HepG2 (cell line): ENCODE results near the gene PTH2. TPM values are rescaled to one million over a fixed set of nuclear protein-coding genes. Genes with fewer than 3 reads are reported as not detected.
A peak's percentile ranks its signal among the peaks of the same experiment; 100 is the strongest.

Experiments used
- ARHGAP35 ChIP-seq: sonication (generic); formaldehyde crosslinking; IDR thresholded peaks from 2 replicates; pipeline ENCODE4 v1.9.0; 2022; ENCODE audit warnings: mild to moderate bottlenecking, inconsistent platforms, moderate library complexity, missing genetic modification reagents, borderline replicate concordance
- CENPT ChIP-seq: sonication (generic); formaldehyde crosslinking; IDR thresholded peaks from 2 replicates; pipeline ENCODE4 v1.8.0; 2022; ENCODE audit warnings: low read depth, mild to moderate bottlenecking, moderate library complexity, missing genetic modification reagents
- CREB3 ChIP-seq: sonication (generic); formaldehyde crosslinking; IDR thresholded peaks from 2 replicates; pipeline ENCODE4 v1.5.0; 2020; ENCODE audit warnings: missing genetic modification reagents
- DNMT1 ChIP-seq: sonication (generic); formaldehyde crosslinking; IDR thresholded peaks from 2 replicates; pipeline ENCODE4 v1.5.1; 2020; ENCODE audit warnings: mild to moderate bottlenecking, missing genetic modification reagents
- ETV6 ChIP-seq: sonication (generic); formaldehyde crosslinking; conservative IDR thresholded peaks from 2 replicates; pipeline ENCODE4 v1.4.0; 2020; ENCODE audit warnings: missing genetic modification reagents
- FOXJ3 ChIP-seq: sonication (generic); formaldehyde crosslinking; IDR thresholded peaks from 2 replicates; pipeline ENCODE4 v1.4.0; 2020; ENCODE audit warnings: missing genetic modification reagents, mild to moderate bottlenecking, borderline replicate concordance
- GPBP1L1 ChIP-seq: sonication (generic); formaldehyde crosslinking; IDR thresholded peaks from 2 replicates; pipeline ENCODE4 v1.5.0; 2020; ENCODE audit warnings: mild to moderate bottlenecking, missing genetic modification reagents
- HMGXB4 ChIP-seq, 2 experiments: sonication (generic) in 1 of 2; formaldehyde crosslinking in 1 of 2; IDR thresholded peaks; 2 replicates each; pipeline versions ENCODE4 v1.4.0 to v1.6.1; 2018 to 2020; ENCODE audit warnings: missing genetic modification reagents in 2 of 2, borderline replicate concordance in 1 of 2, low read depth in 1 of 2, mild to moderate bottlenecking in 1 of 2, missing biosample characterization in 1 of 2
- HNF4A ChIP-seq: sonication (generic); formaldehyde crosslinking; IDR thresholded peaks from 2 replicates; pipeline ENCODE4 v1.4.0; 2020; ENCODE audit warnings: missing genetic modification reagents
- HNRNPK ChIP-seq: fragments of 200-400 bp; formaldehyde crosslinking; IDR thresholded peaks from 2 replicates; pipeline ENCODE4 v1.6.1; 2018; ENCODE audit warnings: low read length, low read depth, moderate library complexity, mild to moderate bottlenecking; ENCODE audit not compliant: poor library complexity, severe bottlenecking
- HNRNPL ChIP-seq: fragments of 200-400 bp; formaldehyde crosslinking; IDR thresholded peaks from 2 replicates; pipeline ENCODE4 v1.6.1; 2017; ENCODE audit warnings: mild to moderate bottlenecking, low read depth, low read length
- ISX ChIP-seq: sonication (generic); formaldehyde crosslinking; conservative IDR thresholded peaks from 2 replicates; pipeline ENCODE4 v1.5.0; 2020; ENCODE audit warnings: missing genetic modification reagents
- KDM2A ChIP-seq: sonication (generic); formaldehyde crosslinking; IDR thresholded peaks from 2 replicates; pipeline ENCODE4 v1.4.0; 2020; ENCODE audit warnings: low read depth, missing genetic modification reagents, borderline replicate concordance
- KLF16 ChIP-seq, 2 experiments: sonication (generic) in 1 of 2; formaldehyde crosslinking in 1 of 2; IDR thresholded peaks; 2 replicates each; pipeline versions ENCODE4 v1.6.1 to v1.8.0; 2016 to 2023; ENCODE audit warnings: missing genetic modification reagents in 2 of 2, missing compliant biosample characterization in 1 of 2
- LCORL ChIP-seq, 2 experiments: fragments of 450-650 bp in 1 of 2; sonication (generic) in 1 of 2; formaldehyde crosslinking in 1 of 2; IDR thresholded peaks; 2 replicates each; pipeline versions ENCODE4 v1.5.0 to v1.6.1; 2017 to 2020; ENCODE audit warnings: antibody characterized with exemption in 1 of 2, missing genetic modification reagents in 1 of 2
- MTF2 ChIP-seq: sonication (generic); formaldehyde crosslinking; IDR thresholded peaks from 2 replicates; pipeline ENCODE4 v1.5.0; 2020; ENCODE audit warnings: missing genetic modification reagents, borderline replicate concordance
- PBX2 ChIP-seq: IDR thresholded peaks from 2 replicates; pipeline ENCODE4 v1.6.1; 2016; ENCODE audit warnings: control low read depth
- POLR2AphosphoS5 ChIP-seq: IDR thresholded peaks from 2 replicates; pipeline ENCODE4 v1.6.1; 2012; ENCODE audit warnings: low read depth, low read length
- SUZ12 ChIP-seq: fragments of 150-350 bp; IDR thresholded peaks from 2 replicates; pipeline ENCODE4 v1.6.1; 2014; ENCODE audit warnings: low read depth, low read length
- TEAD2 ChIP-seq: sonication (generic); formaldehyde crosslinking; IDR thresholded peaks from 2 replicates; pipeline ENCODE4 v1.9.0; 2021; ENCODE audit warnings: missing genetic modification reagents
- ZFAT ChIP-seq: sonication (generic); formaldehyde crosslinking; conservative IDR thresholded peaks from 2 replicates; pipeline ENCODE4 v1.8.1; 2023; ENCODE audit warnings: missing genetic modification reagents, inconsistent platforms
- ZNF484 ChIP-seq: sonication (generic); formaldehyde crosslinking; IDR thresholded peaks from 2 replicates; pipeline ENCODE4 v1.5.1; 2020; ENCODE audit warnings: mild to moderate bottlenecking, low read depth, missing genetic modification reagents, borderline replicate concordance
- ZNF619 ChIP-seq: sonication (generic); formaldehyde crosslinking; IDR thresholded peaks from 2 replicates; pipeline ENCODE4 v1.4.0; 2020; ENCODE audit warnings: mild to moderate bottlenecking, missing genetic modification reagents
- ZNF768 ChIP-seq: sonication (generic); formaldehyde crosslinking; IDR thresholded peaks from 2 replicates; pipeline ENCODE4 v1.4.0; 2020; ENCODE audit warnings: missing genetic modification reagents
- ZNF777 ChIP-seq: sonication (generic); formaldehyde crosslinking; IDR thresholded peaks from 2 replicates; pipeline ENCODE4 v1.4.0; 2020; ENCODE audit warnings: missing genetic modification reagents
- polyA plus RNA-seq, 8 experiments: library from polyadenylated mRNA; depleted of rRNA in 3 of 8; stranded (reverse) in 7 of 8; unstranded in 1 of 8; fragments of >200 nt; fragmentation: Illumina TruSeq in 4 of 8; extraction: Trizol in 4 of 8; gene quantifications; 2 replicates each; pipeline versions ENCODE4 v1.2.1 to v1.2.3, GENCODE V29; 2011 to 2016; ENCODE audit warnings: low read depth in 4 of 8, missing spikeins in 1 of 8, mixed read lengths in 1 of 8; ENCODE audit not compliant: insufficient read depth in 1 of 8
- total RNA-seq, 5 experiments: library from RNA; depleted of rRNA; stranded (reverse); fragments of >200 nt; fragmentation: Illumina TruSeq; extraction: Trizol; gene quantifications; 2 replicates each; pipeline ENCODE4 v1.2.3, GENCODE V29; 2016; ENCODE audit warnings: low read depth in 1 of 5

Gene PTH2
- total and polyA plus RNA-seq, 2 of the 13 experiments (the other 11 are each of a cell fraction or from before 2014, with no cell fraction given): not detected

GRCh38 chr19:49443366-49444099, 20.3 kb upstream of the PTH2 start (continued):
- TF ChIP-seq CREB3 (CRISPR knock-in tag): no peak
- no peak for TF ChIP-seq TEAD2 (CRISPR knock-in tag)
- TF ChIP-seq ZNF777 (CRISPR knock-in tag): peak; percentile 71
- TF ChIP-seq POLR2AphosphoS5: no peak
- TF ChIP-seq HNRNPL: 0 out of 2 replicates have a peak, but pooled peaks have one; percentile 46
- no peak for TF ChIP-seq LCORL (IDR thresholded peaks at IDR 0.05)
- TF ChIP-seq LCORL (CRISPR knock-in tag; IDR thresholded peaks at IDR 0.05): peak; percentile 61
- peak; percentile 98 for TF ChIP-seq SUZ12
- no peak for TF ChIP-seq ISX (CRISPR knock-in tag)
- TF ChIP-seq ARHGAP35 (CRISPR knock-in tag): no peak; the same call in 1 of the 2 replicates
- no peak for TF ChIP-seq DNMT1 (CRISPR knock-in tag)
- peak; percentile 38; the same call in 1 of the 2 replicates for TF ChIP-seq ZNF768 (CRISPR knock-in tag)
- no peak for TF ChIP-seq ZNF619 (CRISPR knock-in tag)
- TF ChIP-seq CENPT (CRISPR knock-in tag): no peak
- no peak for TF ChIP-seq MTF2 (CRISPR knock-in tag)
- TF ChIP-seq PBX2: no peak
- no peak for TF ChIP-seq KLF16 (CRISPR knock-in tag; IDR thresholded peaks at IDR 0.05)
- TF ChIP-seq HMGXB4 (CRISPR knock-in tag; IDR thresholded peaks at IDR 0.05; ENCODE audit: borderline replicate concordance in 1 of 2, low read depth in 1 of 2): peak; percentile 86 to 99
- TF ChIP-seq FOXJ3 (CRISPR knock-in tag): no peak
- peak; percentile 79 for TF ChIP-seq HNRNPK
- TF ChIP-seq GPBP1L1 (CRISPR knock-in tag): no peak
- TF ChIP-seq KDM2A (CRISPR knock-in tag): peak; percentile 82; the same call in 1 of the 2 replicates
- peak; percentile 51; the same call in 1 of the 2 replicates for TF ChIP-seq ETV6 (CRISPR knock-in tag)
- TF ChIP-seq HNF4A (CRISPR knock-in tag): no peak
- TF ChIP-seq ZNF484 (CRISPR knock-in tag): no peak
- TF ChIP-seq ZFAT (CRISPR knock-in tag): no peak
